Activated CD8-positive, alpha-beta T cell treated with anti-CD3 and anti-CD28 coated beads for 36 hours (primary cell): ENCODE data around the gene CLEC19A. TPM values are rescaled to one million over a fixed set of nuclear protein-coding genes. Genes with fewer than 3 reads are reported as not detected.

ENCODE experiments used
- ATAC-seq: fragments of 200-7000 bp; cut with Tn5 transposase; one replicate; pipeline ENCODE4 v1.10.0; 2021; ENCODE audit warnings: mild to moderate bottlenecking, moderate library complexity
- CTCF ChIA-PET: fragments of 350-600 bp; sonication (Branson Sonifier 250); formaldehyde crosslinking; loops from one replicate; lab custom pipeline; 2021; ENCODE audit warnings: antibody characterized with exemption; lab: Charles Lee
- POLR2A ChIA-PET: fragments of 350-600 bp; sonication (Branson Sonifier 250); formaldehyde crosslinking; loops from one replicate; lab custom pipeline; 2021; ENCODE audit warnings: antibody characterized with exemption; lab: Charles Lee
- DNase-seq: peaks from one replicate; pipeline ENCODE4 v3.0.0-alpha.2; 2020
- H3K27ac Mint-ChIP-seq: one replicate; pipeline ENCODE4 v1.8.0; 2021; ENCODE audit warnings: mild to moderate bottlenecking, mixed read lengths
- H3K27me3 Mint-ChIP-seq: one replicate; pipeline ENCODE4 v1.8.0; 2021; ENCODE audit warnings: mixed read lengths
- H3K36me3 Mint-ChIP-seq: one replicate; pipeline ENCODE4 v1.8.0; 2021; ENCODE audit warnings: low read depth, mixed read lengths
- H3K4me1 Mint-ChIP-seq: one replicate; pipeline ENCODE4 v1.8.0; 2021; ENCODE audit warnings: low read depth, mixed read lengths
- H3K4me3 Mint-ChIP-seq: one replicate; pipeline ENCODE4 v1.8.0; 2021; ENCODE audit warnings: mild to moderate bottlenecking, moderate library complexity, mixed read lengths
- H3K9me3 Mint-ChIP-seq: one replicate; pipeline ENCODE4 v1.8.0; 2021; ENCODE audit warnings: mixed read lengths
- CTCF ChIP-seq: fragments of 200-600 bp; IDR thresholded peaks from one replicate; pipeline ENCODE4 v1.8.0; 2022; ENCODE audit warnings: antibody characterized with exemption, mild to moderate bottlenecking
- intact Hi-C: fragments of 100-400 bp; cut with micrococcal nuclease; formaldehyde crosslinking; loops from one replicate; pipeline ENCODE4 v1.10.0; 2022
- total RNA-seq, 2 experiments: library from RNA; stranded (reverse); gene quantifications; one replicate each; pipeline ENCODE4 v1.2.3, GENCODE V29; 2021

Gene CLEC19A
- total RNA-seq, 2 experiments from 2014 or later, result not detected

DNA sequence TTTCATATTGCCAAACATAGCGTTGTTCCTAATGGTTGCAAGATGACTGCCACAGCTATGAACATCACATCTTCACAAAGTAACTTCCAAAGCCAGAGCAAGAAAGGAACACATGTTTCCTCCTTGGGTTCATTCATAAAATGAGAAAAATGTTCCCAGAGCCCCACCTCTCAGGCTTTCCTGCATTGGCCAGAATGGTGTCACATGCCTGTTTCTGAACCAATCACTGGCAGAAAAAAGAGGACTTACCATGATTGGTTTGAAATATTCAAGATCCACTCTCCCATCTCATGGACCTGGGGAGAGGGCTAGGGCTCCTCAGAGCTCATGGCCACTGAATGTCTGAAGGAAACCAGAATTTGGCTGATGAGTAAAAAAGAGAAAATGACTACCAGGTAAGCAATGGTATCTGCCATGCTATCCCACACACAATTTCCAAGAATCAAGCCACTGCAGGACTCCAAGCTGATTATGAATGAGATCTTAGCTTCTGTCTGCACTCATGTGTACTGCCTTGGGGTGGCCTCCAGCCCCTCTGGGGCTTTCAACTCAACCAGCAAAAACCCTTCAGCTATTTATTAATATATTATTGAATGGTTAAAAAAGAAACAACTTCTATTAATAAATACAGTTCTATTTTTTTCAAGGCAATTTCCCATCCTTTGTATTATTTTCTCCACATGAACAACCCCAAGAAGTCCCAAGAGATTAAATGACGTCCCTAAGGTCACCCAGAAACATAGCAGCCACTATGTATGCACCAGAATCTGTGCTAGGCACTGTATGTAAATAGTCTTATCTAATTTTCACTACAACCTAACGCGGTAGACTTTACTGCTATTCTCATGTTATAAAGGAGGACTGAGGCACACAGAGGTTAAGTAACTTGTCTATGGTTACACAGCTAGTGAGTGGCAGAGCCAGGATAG, 70.8 kb downstream of the CLEC19A start:
- intact Hi-C loops, result no loop called here
- TF ChIP-seq CTCF, result no peak
- H3K36me3 Mint-ChIP-seq, result no peaks in the 10 kb centered on the region
- H3K9me3 Mint-ChIP-seq, result no peaks in the 10 kb centered on the region
- DNase-seq (no peak), ATAC-seq (no peak)
- no peaks in the 10 kb centered on the region for H3K27me3 Mint-ChIP-seq
- no peak overlapping the region for H3K4me3 Mint-ChIP-seq
- H3K27ac Mint-ChIP-seq, result no peak overlapping the region
- ChIA-PET POLR2A (no interaction called here), CTCF (interaction anchor here (1.9 kb wide), 1 partner anchor 177 kb away, joined by 6 read pairs; no protein-coding TSS in a partner anchor)
- H3K4me1 Mint-ChIP-seq, result peaks cover 2% of the 10 kb centered on the region

DNA sequence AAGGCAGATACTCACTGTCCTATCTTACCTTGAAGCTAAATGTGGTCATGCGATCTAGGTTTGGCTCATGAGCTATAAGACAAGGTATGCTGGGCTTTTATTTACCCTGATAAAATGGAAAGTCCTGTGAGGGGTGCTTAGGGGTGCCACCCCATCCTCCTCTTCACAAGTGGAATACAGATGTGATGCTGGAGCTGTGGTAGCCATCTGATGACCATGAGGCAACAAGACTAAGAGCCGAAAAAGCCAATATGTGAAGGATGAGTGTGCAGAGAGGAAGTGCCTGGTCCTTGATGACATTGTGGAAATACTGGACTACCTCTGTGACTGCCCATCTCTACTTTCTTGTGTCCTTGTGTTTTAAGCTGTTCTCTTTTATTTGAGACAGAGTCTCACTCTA, 74.0 kb downstream of the CLEC19A start:
- H3K27me3 Mint-ChIP-seq, result no peaks in the 10 kb centered on the region
- no peaks in the 10 kb centered on the region for H3K9me3 Mint-ChIP-seq
- intact Hi-C loops, result no loop called here
- TF ChIP-seq CTCF, result no peak
- H3K36me3 Mint-ChIP-seq, result no peaks in the 10 kb centered on the region
- H3K27ac Mint-ChIP-seq, result no peak overlapping the region
- H3K4me3 Mint-ChIP-seq, result no peak overlapping the region
- POLR2A ChIA-PET, result no interaction called here
- DNase-seq (no peak), ATAC-seq (no peak)
- CTCF ChIA-PET, result no interaction called here
- H3K4me1 Mint-ChIP-seq, result peaks cover 2% of the 10 kb centered on the region

Other genes with a start within 250 kb of the CLEC19A start
- gene COQ7, start 218.1 kb upstream of the CLEC19A start, total RNA-seq, result 10 to 100 TPM; 16.9 to 19.2 TPM
- 1 to 10 TPM; 1.3 to 1.9 TPM for gene ITPRIPL2, start 171.8 kb upstream of the CLEC19A start, total RNA-seq
- under 1 TPM in 1 of 2 experiments, not detected in 1; 0.59 TPM for gene SYT17, start 117.5 kb upstream of the CLEC19A start, total RNA-seq
- not detected for gene TMC5, start 132.2 kb downstream of the CLEC19A start, total RNA-seq
- 10 to 100 TPM; 20.0 TPM for gene GDE1, start 236.4 kb downstream of the CLEC19A start, total RNA-seq
- gene CCP110, start 238.2 kb downstream of the CLEC19A start, total RNA-seq, result 10 to 100 TPM; 24.2 to 25.8 TPM